Glutamatergic neuron (in vitro differentiated cells): ENCODE results near the gene WWP2. TPM values are rescaled to one million over a fixed set of nuclear protein-coding genes. Genes with fewer than 3 reads are reported as not detected.
A peak's percentile ranks its signal among the peaks of the same experiment; 100 is the strongest.

Experiments
- DNase-seq: peaks from one replicate; pipeline ENCODE4 v3.0.0; 2022
- H3K27ac Mint-ChIP-seq: one replicate; pipeline ENCODE4 v1.8.0; 2020; ENCODE audit warnings: mild to moderate bottlenecking, mixed read lengths, inconsistent platforms; ENCODE audit not compliant: unreplicated experiment
- H3K27me3 Mint-ChIP-seq: one replicate; pipeline ENCODE4 v1.8.0; 2020; ENCODE audit warnings: mild to moderate bottlenecking, moderate library complexity, mixed read lengths, inconsistent platforms; ENCODE audit not compliant: unreplicated experiment
- H3K36me3 Mint-ChIP-seq: one replicate; pipeline ENCODE4 v1.8.0; 2020; ENCODE audit warnings: mild to moderate bottlenecking, mixed read lengths, inconsistent platforms; ENCODE audit not compliant: unreplicated experiment
- H3K4me1 Mint-ChIP-seq: one replicate; pipeline ENCODE4 v1.8.0; 2020; ENCODE audit warnings: mild to moderate bottlenecking, low read depth, mixed read lengths, inconsistent platforms; ENCODE audit not compliant: unreplicated experiment
- H3K4me3 Mint-ChIP-seq: one replicate; pipeline ENCODE4 v1.8.0; 2020; ENCODE audit warnings: mild to moderate bottlenecking, mixed read lengths, inconsistent platforms; ENCODE audit not compliant: unreplicated experiment
- H3K9me3 Mint-ChIP-seq: one replicate; pipeline ENCODE4 v1.8.0; 2020; ENCODE audit warnings: mild to moderate bottlenecking, moderate library complexity, mixed read lengths, inconsistent platforms; ENCODE audit not compliant: unreplicated experiment
- CTCF ChIP-seq: fragments of 200-600 bp; sonication (generic); IDR thresholded peaks from one replicate; pipeline ENCODE4 v1.5.0; 2021; ENCODE audit not compliant: partially characterized antibody, unreplicated experiment
- total RNA-seq: library from RNA; stranded (reverse); fragmentation: NEBNext Ultra II Directional; extraction: Animal tissue kit (Norgen Biotek cat#: 25700); gene quantifications from one replicate; pipeline ENCODE4 v1.2.1, GENCODE V29; 2021; ENCODE audit not compliant: unreplicated experiment

The WWP2 gene
- total RNA-seq, 1 donor from 2014 or later = 46.8 TPM

- DNase-seq = peak; percentile 55
- peak overlapping the region; percentile 91 for H3K27ac Mint-ChIP-seq
- H3K36me3 Mint-ChIP-seq = peaks cover 5% of the 10 kb centered on the region
- H3K4me1 Mint-ChIP-seq = peaks cover 29% of the 10 kb centered on the region
- H3K9me3 Mint-ChIP-seq = no peaks in the 10 kb centered on the region
- TF ChIP-seq CTCF = no peak
- H3K4me3 Mint-ChIP-seq = peak overlapping the region; percentile 13
- peaks cover 2% of the 10 kb centered on the region for H3K27me3 Mint-ChIP-seq
These were observed 128.2 kb downstream of the WWP2 start for GRCh38 chr16:69890114-69890891.

- TF ChIP-seq CTCF = no peak
- H3K4me1 Mint-ChIP-seq = peaks cover 29% of the 10 kb centered on the region
- H3K9me3 Mint-ChIP-seq = no peaks in the 10 kb centered on the region
- no peak overlapping the region for H3K4me3 Mint-ChIP-seq
- DNase-seq = no peak
- H3K27me3 Mint-ChIP-seq = peaks cover 2% of the 10 kb centered on the region
- H3K27ac Mint-ChIP-seq = peak overlapping the region; percentile 91
- H3K36me3 Mint-ChIP-seq = no peaks in the 10 kb centered on the region
These were observed 128.8 kb downstream of the WWP2 start for GRCh38 chr16:69890892-69891282.

- no peak for DNase-seq
- no peaks in the 10 kb centered on the region for H3K9me3 Mint-ChIP-seq
- H3K27ac Mint-ChIP-seq = no peak overlapping the region
- TF ChIP-seq CTCF = no peak
- H3K4me3 Mint-ChIP-seq = no peak overlapping the region
- H3K36me3 Mint-ChIP-seq = no peaks in the 10 kb centered on the region
- H3K27me3 Mint-ChIP-seq = peaks cover 2% of the 10 kb centered on the region
- H3K4me1 Mint-ChIP-seq = peaks cover 29% of the 10 kb centered on the region
These were observed 130.2 kb downstream of the WWP2 start for GRCh38 chr16:69892378-69892777.

GRCh38 chr16:69893106-69893505, 131.0 kb downstream of the WWP2 start:
- H3K27ac Mint-ChIP-seq = no peak overlapping the region
- H3K36me3 Mint-ChIP-seq = no peaks in the 10 kb centered on the region
- peaks cover 27% of the 10 kb centered on the region for H3K4me1 Mint-ChIP-seq
- peak overlapping the region; percentile 5 for H3K4me3 Mint-ChIP-seq
- DNase-seq = no peak
- H3K27me3 Mint-ChIP-seq = peaks cover 2% of the 10 kb centered on the region
- no peaks in the 10 kb centered on the region for H3K9me3 Mint-ChIP-seq
- no peak for TF ChIP-seq CTCF

GRCh38 chr16:69894676-69895075, 132.5 kb downstream of the WWP2 start:
- Mint-ChIP-seq H3K4me3 (no peak overlapping the region), H3K9me3 (no peaks in the 10 kb centered on the region), H3K27ac (no peak overlapping the region), H3K4me1 (peaks cover 23% of the 10 kb centered on the region), H3K27me3 (peaks cover 2% of the 10 kb centered on the region), H3K36me3 (no peaks in the 10 kb centered on the region)
- DNase-seq = no peak
- no peak for TF ChIP-seq CTCF
